Epithelial cell of prostate (primary cell): ENCODE measurements around the gene FAM241A.
"Not testable (repeated sequence)": the region's sequence is repeated elsewhere in the genome, so short reads cannot be mapped to it uniquely, and the experiment has no call there.

Experiments used
- DNase-seq: peaks from one replicate; pipeline ENCODE4 v3.0.0-alpha.2; 2011; ENCODE audit warnings: low read depth, low spot score
- H3K27ac ChIP-seq: fragments of 450-650 bp; 2 replicates; pipeline ENCODE4 v1.5.1; 2017; ENCODE audit warnings: mild to moderate bottlenecking

FAM241A gene

GRCh38 chr4:112145326-112145789, at the start of gene FAM241A:
FAM241A (plus strand) TSS chr4:112145454; CDS start chr4:112145581, 127 bp downstream.
- DNase-seq, result no peak
- H3K27ac ChIP-seq, result peak within 1 kb of the TSS; percentile 62

- DNase-seq, result no peak
- H3K27ac ChIP-seq, result no peak overlapping the region
Observed at GRCh38 chr4:112098841-112099530, 46.3 kb upstream of the FAM241A start.

DNA sequence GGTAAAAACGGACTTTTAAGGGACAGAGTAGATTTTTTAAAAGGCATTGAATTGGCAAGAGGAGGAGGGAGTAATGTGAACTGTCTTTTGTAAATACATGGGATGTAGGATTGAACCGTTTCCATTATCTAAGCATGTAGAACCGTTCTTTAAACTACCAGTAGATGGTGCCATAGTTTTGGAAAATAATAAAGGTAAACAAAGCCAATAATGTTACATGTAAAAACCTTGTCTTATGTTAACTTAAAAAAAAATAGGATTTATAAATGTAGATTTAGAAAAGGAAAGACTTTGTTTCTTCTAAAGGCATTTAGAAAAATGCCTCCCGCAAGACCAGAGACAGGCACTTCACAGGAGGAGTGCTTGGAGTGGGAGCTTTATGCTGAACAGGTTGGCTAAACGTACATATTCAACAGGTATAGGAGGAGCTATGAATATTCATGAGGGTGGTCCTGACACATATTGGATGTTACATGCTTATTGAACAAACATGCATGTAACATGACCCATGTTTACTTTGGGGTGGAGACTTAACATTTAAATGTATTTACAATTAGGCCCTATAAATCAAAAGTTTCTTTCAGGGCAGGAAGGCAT, 45.5 kb upstream of the FAM241A start:
- no peak for DNase-seq
- H3K27ac ChIP-seq, result no peak overlapping the region

DNA sequence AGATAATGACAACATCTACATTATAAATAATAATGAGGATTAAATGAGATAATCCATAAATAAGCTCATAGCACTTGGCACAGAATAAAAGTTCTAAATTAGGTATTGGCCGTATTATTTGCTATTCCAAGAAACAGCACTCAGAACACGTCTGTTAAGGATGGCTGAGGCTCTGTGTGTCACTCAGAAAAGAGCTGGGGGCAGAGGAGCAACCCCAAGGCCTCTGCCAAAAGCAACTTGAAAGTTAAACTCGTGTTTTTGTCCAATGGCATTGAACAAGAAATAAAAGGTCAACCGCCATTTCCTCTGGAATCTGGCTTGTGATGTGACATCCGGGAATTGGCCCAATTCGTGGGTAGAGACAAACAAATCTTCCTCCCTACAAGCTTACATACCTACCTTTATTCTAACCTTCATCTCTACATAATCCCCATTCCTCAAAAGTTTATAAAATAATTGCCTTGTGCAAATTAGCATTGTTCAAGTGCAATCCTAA, 42.3 kb upstream of the FAM241A start:
- no peak overlapping the region for H3K27ac ChIP-seq
- DNase-seq, result no peak

GRCh38 chr4:112105201-112105969, 39.9 kb upstream of the FAM241A start:
- no peak for DNase-seq
- no peak overlapping the region for H3K27ac ChIP-seq

DNA sequence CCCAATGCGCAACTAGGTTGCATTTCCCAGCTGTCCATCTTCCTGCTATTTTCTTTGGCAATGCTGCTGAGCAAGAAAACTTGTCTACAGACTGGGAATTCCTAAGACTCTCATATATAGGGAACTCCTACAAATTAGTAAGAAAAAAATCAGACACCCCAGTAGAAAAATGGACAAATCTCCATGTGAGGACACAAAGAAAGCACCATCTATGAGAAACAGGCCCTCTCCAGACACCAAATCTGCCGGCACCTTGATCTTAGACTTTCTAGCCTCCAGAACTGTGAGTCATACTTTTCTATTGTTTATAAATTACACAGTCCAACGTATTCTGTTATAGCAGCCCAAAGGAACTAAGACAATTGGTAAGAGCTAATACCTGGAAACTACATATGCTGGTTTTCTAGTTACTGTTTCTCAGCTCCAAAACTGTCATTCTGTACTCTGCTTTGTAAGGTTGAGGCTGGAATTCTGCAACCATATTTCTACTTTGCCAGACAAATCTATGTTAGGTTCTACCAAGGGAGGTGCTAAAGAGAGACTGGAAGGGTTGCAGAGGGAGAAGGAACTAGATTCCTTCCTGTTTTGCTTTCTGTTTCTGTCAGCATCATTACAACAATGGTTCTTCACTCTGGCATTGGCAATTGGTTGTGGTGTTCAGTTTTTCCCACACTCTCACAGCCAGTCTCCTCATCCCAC, 35.7 kb upstream of the FAM241A start:
- H3K27ac ChIP-seq, result no peak overlapping the region
- DNase-seq, result no peak

GRCh38 chr4:112110059-112110425, 35.2 kb upstream of the FAM241A start:
- DNase-seq, result no peak
- H3K27ac ChIP-seq, result no peak overlapping the region

- H3K27ac ChIP-seq, result no peak overlapping the region
- DNase-seq, result no peak
Observed at GRCh38 chr4:112111306-112111705, 33.9 kb upstream of the FAM241A start.

DNA sequence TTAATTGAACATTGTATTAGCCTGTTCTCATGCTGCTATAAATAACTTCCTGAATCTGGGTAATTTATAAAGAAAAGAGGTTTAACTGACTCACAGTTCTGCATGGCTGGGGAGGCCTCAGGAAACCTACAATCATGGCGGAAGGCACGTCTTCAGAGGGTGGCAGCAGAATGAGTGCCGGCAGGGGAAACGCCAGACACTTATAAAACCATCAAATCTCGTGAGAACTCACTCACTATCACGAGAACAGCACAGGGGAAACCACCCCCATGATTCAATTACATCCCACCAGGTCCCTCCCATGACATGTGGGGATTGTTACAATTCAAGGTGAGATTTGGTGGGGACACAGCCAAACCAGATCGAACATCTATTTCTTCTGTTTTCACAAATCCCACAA, 33.2 kb upstream of the FAM241A start:
- not testable (repeated sequence) for H3K27ac ChIP-seq, DNase-seq

DNA sequence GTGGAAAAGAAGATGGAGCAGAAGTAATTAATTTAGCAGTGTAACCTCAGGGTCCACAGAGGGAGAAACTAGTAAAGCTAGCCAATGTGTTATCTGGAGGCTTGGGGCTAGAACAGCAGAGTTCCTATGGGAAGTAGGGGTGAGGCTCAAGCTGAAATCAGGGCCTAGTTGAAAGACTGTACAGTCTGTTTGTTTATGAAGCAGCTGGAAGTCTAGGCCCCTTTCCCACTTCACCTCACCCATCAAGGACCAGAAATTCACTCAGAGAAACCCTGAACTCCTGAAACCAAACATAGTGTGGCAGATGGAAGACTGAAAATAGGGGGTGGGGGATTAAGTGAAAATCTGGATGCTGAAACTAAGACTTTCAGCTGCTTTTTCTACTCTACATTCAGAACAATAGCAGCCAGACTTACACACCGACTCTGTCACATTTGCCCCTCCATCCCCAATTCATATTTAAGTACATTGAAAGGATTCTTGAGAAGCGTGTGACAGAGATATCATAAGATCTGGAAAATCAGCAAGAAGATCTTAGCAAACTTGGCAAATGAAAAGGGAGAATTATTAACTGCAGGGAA, 32.6 kb upstream of the FAM241A start:
- no peak for DNase-seq
- peak overlapping the region; percentile 58 for H3K27ac ChIP-seq

GRCh38 chr4:112113864-112114263, 31.4 kb upstream of the FAM241A start:
- no peak for DNase-seq
- H3K27ac ChIP-seq, result peak overlapping the region; percentile 58

GRCh38 chr4:112114452-112114851, 30.8 kb upstream of the FAM241A start:
- no peak overlapping the region for H3K27ac ChIP-seq
- no peak for DNase-seq

DNA sequence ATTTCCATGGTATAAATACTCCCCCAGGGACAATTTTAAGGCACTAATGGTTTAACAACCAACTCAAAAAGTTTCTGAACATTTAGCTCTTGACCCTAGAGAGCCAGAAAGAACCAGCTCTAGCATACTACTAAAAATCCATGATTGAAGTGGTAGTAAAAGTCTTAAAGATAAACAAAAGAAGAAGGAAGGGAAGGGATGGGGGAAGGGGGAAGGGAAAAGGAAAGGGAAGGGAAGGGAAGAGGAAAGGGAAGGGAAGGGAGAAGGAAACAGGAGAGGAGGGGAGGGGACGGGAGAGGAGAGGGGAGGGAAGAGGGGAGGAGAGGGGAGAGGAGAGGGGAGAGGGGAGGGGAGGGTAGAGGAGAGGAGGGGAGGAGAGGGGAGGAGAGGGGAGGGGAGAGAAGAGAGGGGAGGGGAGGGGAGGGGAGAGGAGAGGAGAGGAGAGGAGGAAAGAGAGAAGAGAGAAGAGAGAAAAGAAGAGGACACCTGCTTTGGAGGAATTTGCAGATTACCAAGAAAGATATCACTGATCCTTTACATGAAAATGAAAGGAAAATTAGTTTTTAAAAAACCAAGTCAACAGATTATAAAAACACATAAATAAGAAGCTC, 26.4 kb upstream of the FAM241A start:
- H3K27ac ChIP-seq, result no peak overlapping the region
- no peak for DNase-seq

- DNase-seq, result no peak
Observed at GRCh38 chr4:112119353-112119783, 25.9 kb upstream of the FAM241A start.

GRCh38 chr4:112120021-112120420, 25.2 kb upstream of the FAM241A start:
- DNase-seq, result no peak
- no peak overlapping the region for H3K27ac ChIP-seq

More at GRCh38 chr4:112119353-112119783, 25.9 kb upstream of the FAM241A start:
- H3K27ac ChIP-seq, result no peak overlapping the region

DNA sequence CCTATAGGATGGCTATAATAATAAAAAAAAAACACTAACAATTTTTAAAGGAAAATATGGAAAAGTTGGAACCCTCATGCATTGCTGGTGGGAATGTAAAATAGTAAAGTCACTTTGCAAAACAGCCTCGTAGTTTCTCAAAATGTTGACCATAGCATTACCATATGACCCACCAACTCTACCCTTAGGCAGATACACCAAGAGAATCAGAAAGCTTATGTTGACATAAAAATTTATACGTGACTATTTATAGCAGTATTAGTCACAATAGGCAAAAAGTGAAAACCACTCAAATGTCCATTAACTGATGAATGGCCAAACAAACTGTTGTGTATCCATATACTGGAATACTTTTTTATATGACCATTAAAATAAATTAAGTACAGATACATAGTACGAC, 19.8 kb upstream of the FAM241A start:
- no peak overlapping the region for H3K27ac ChIP-seq
- no peak for DNase-seq

DNA sequence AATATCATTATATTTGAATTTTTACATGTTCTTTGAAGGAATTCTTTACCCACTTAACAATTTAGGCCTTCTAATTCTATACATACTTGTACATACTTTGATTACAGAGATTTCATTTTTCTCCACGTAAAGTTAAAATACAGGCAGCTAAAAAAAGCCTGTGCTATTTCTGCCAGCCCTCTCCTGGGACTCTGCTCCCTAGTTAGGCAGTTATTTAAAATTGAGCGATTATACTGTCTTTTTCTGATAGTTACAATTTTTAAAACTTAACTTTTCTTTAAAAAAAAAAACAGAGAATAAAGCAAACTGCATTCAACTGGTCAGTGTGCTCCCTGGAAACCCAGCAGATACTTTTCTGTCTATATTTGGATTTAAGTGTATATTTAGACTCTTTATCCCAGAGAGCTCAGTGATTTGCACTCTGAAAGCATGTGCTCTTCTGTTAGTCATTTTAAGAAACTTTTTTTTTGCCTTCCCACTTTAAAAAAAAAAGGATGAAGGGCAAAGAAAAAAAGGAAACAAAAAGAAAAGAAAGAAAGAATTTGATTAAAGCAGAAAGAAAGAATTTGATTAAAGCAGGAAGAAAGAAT, 18.1 kb upstream of the FAM241A start:
- no peak overlapping the region for H3K27ac ChIP-seq
- DNase-seq, result no peak

DNA sequence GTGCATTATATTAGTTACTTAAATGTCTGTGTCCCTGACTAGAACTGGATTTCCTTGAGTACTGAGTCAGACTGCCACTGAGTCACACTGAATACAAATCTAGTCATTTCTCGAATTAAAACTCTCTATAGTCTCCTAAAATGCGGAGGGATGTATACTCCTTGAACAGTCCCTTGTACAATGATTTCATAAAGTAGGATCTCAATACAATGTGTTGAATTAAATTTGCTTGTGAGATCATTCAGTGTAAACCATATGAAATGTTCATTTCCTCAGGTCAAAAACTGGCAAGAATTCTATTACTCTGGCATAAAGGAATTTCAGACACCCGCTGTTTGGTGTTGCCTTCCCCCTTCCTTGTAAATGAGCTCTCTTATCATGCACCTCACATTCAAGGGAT, 17.5 kb upstream of the FAM241A start:
- no peak overlapping the region for H3K27ac ChIP-seq
- DNase-seq, result no peak

- no peak overlapping the region for H3K27ac ChIP-seq
- DNase-seq, result no peak
Observed at GRCh38 chr4:112128452-112128851, 16.8 kb upstream of the FAM241A start.
